Neuronal stem cell (in vitro differentiated cells): ENCODE data around the gene ENDOD1.
A peak's percentile ranks its signal among the peaks of the same experiment; 100 is the strongest.
"Not testable (repeated sequence)": the region's sequence is repeated elsewhere in the genome, so short reads cannot be mapped to it uniquely, and the experiment has no call there.

ENCODE experiments used
- DNase-seq: peaks from one replicate; pipeline ENCODE4 v3.0.0-alpha.2; 2013; ENCODE audit warnings: low spot score
- H2AFZ ChIP-seq: one replicate; pipeline ENCODE4 v1.6.1; 2013; ENCODE audit warnings: mild to moderate bottlenecking, low read length, inconsistent platforms
- H2AK5ac ChIP-seq: 2 replicates; pipeline ENCODE4 v1.6.1; 2013; ENCODE audit warnings: low read depth, mild to moderate bottlenecking, inconsistent platforms, low read length, moderate library complexity, mixed read lengths
- H2BK120ac ChIP-seq: 2 replicates; pipeline ENCODE4 v1.6.1; 2013; ENCODE audit warnings: low read depth, mild to moderate bottlenecking, inconsistent platforms, low read length, moderate library complexity, mixed read lengths
- H2BK12ac ChIP-seq: one replicate; pipeline ENCODE4 v1.6.1; 2013; ENCODE audit warnings: low read length, inconsistent platforms
- H2BK15ac ChIP-seq: 2 replicates; pipeline ENCODE4 v1.6.1; 2013; ENCODE audit warnings: mild to moderate bottlenecking, low read length, inconsistent platforms, mixed read lengths
- H2BK5ac ChIP-seq: one replicate; pipeline ENCODE4 v1.6.1; 2013; ENCODE audit warnings: inconsistent platforms, mild to moderate bottlenecking, low read length, moderate library complexity
- H3K14ac ChIP-seq: one replicate; pipeline ENCODE4 v1.6.1; 2013; ENCODE audit warnings: low read length, inconsistent platforms
- H3K18ac ChIP-seq: 2 replicates; pipeline ENCODE4 v1.6.1; 2013; ENCODE audit warnings: low read length, inconsistent platforms
- H3K23ac ChIP-seq: 2 replicates; pipeline ENCODE4 v1.6.1; 2013; ENCODE audit warnings: low read depth, mild to moderate bottlenecking, mixed read lengths, low read length, inconsistent platforms; ENCODE audit not compliant: poor library complexity
- H3K27ac ChIP-seq: replicated peaks from 3 replicates; pipeline ENCODE4 v1.5.1; 2013; ENCODE audit warnings: low read length, inconsistent platforms
- H3K27me3 ChIP-seq, 3 experiments: 2 replicates each; pipeline ENCODE4 v1.6.1; 2013; ENCODE audit warnings: low read length in 3 of 3, mild to moderate bottlenecking in 2 of 3, inconsistent platforms in 1 of 3, low read depth in 1 of 3, mixed read lengths in 1 of 3, moderate library complexity in 1 of 3; ENCODE audit not compliant: control insufficient read depth in 3 of 3, insufficient read depth in 3 of 3
- H3K36me3 ChIP-seq, 2 donors: replicated peaks in 1 of 2; 2 replicates each; pipeline ENCODE4 v1.6.1; 2013; ENCODE audit warnings: low read length in 2 of 2; ENCODE audit not compliant: control insufficient read depth in 2 of 2, insufficient read depth in 2 of 2
- H3K4ac ChIP-seq: 2 replicates; pipeline ENCODE4 v1.6.1; 2013; ENCODE audit warnings: inconsistent platforms, mild to moderate bottlenecking, low read length, moderate library complexity
- H3K4me1 ChIP-seq, 2 donors: 1 replicate in 1 of 2; 2 replicates in 1 of 2; pipeline ENCODE4 v1.6.1; 2013; ENCODE audit warnings: low read length in 2 of 2, low read depth in 1 of 2; ENCODE audit not compliant: control insufficient read depth in 2 of 2, insufficient read depth in 1 of 2
- H3K4me2 ChIP-seq: one replicate; pipeline ENCODE4 v1.6.1; 2013; ENCODE audit warnings: mild to moderate bottlenecking, low read length, inconsistent platforms; ENCODE audit not compliant: insufficient read depth, poor library complexity, severe bottlenecking
- H3K4me3 ChIP-seq, 2 donors: 2 replicates each; pipeline ENCODE4 v1.5.1; 2013; ENCODE audit warnings: low read length in 2 of 2, mild to moderate bottlenecking in 2 of 2, inconsistent platforms in 1 of 2, moderate library complexity in 1 of 2
- H3K79me1 ChIP-seq: one replicate; pipeline ENCODE4 v1.6.1; 2013; ENCODE audit warnings: low read depth, mild to moderate bottlenecking, inconsistent platforms, low read length, moderate library complexity
- H3K9ac ChIP-seq: one replicate; pipeline ENCODE4 v1.6.1; 2013; ENCODE audit warnings: mild to moderate bottlenecking, low read depth, low read length, inconsistent platforms; ENCODE audit not compliant: poor library complexity
- H3K9me3 ChIP-seq, 2 donors: replicated peaks in 1 of 2; 2 replicates each; pipeline versions ENCODE3 to v1.6.1; 2013; ENCODE audit warnings: low read length in 2 of 2, mild to moderate bottlenecking in 2 of 2, inconsistent platforms in 1 of 2, low read depth in 1 of 2, mixed read lengths in 1 of 2, moderate library complexity in 1 of 2; ENCODE audit not compliant: control insufficient read depth in 2 of 2, insufficient read depth in 1 of 2
- H4K8ac ChIP-seq: one replicate; pipeline ENCODE4 v1.6.1; 2013; ENCODE audit warnings: low read depth, mild to moderate bottlenecking, inconsistent platforms, low read length, moderate library complexity
- H4K91ac ChIP-seq: one replicate; pipeline ENCODE4 v1.6.1; 2013; ENCODE audit warnings: low read length, low read depth, mild to moderate bottlenecking, inconsistent platforms; ENCODE audit not compliant: poor library complexity
- WGBS, 2 donors: extraction: QIAGEN DNeasy Blood & Tissue Kit; methylation state at CpG; one replicate each; pipeline ENCODE4 v1.1.7; 2013; ENCODE audit warnings: missing lambda C conversion rate in 2 of 2, mixed read lengths in 1 of 2; ENCODE audit not compliant: insufficient read length in 2 of 2, insufficient replicate concordance in 1 of 2; ENCODE audit errors: extremely low coverage in 2 of 2; 5-methylcytosine and 5-hydroxymethylcytosine counted together

Gene ENDOD1

DNA sequence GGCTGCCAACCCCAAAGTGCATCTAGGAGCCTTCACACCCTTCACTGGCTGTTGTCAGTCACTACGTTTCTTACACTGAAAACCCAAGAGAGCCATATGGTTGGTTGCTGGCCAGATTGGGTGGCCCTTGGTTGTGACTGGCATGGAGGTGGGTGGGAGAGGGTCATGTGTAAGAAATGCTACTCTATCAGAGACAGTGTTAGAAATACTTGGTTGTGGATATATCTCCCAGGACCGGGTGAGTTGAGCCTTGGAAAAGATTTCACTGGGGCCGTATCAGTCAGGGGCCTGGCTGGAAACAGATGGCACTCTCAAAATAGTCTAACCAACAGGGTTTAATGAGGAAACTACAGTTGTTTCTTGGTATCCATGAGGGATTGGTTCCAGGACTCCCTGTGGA lies 15.2 kb downstream of the ENDOD1 start:
- Histone ChIP-seq H3K79me1 (no peaks in the 10 kb centered on the region), H3K27ac (no peak overlapping the region), H3K4me3 (no peak overlapping the region), H4K91ac (no peak overlapping the region), H2AFZ (no peak overlapping the region), H3K9ac (no peak overlapping the region), H2BK5ac (no peak overlapping the region), H3K4me2 (no peak overlapping the region), H3K36me3 (no peaks in the 10 kb centered on the region), H2AK5ac (no peak overlapping the region), H3K23ac (no peak overlapping the region), H4K8ac (no peak overlapping the region), H3K18ac (no peak overlapping the region), H3K9me3 (no peaks in the 10 kb centered on the region), H2BK15ac (no peak overlapping the region), H2BK12ac (no peak overlapping the region), H3K27me3 (no peaks in the 10 kb centered on the region), H3K4ac (no peak overlapping the region), H3K14ac (no peak overlapping the region), H3K4me1 (peaks cover 0 to 15% of the 10 kb centered on the region in 2 donors), H2BK120ac (no peak overlapping the region)
- DNase-seq, result no peak
- no CpG with 5 or more reads among the region's 3 CpGs for WGBS, 2 donors

DNA sequence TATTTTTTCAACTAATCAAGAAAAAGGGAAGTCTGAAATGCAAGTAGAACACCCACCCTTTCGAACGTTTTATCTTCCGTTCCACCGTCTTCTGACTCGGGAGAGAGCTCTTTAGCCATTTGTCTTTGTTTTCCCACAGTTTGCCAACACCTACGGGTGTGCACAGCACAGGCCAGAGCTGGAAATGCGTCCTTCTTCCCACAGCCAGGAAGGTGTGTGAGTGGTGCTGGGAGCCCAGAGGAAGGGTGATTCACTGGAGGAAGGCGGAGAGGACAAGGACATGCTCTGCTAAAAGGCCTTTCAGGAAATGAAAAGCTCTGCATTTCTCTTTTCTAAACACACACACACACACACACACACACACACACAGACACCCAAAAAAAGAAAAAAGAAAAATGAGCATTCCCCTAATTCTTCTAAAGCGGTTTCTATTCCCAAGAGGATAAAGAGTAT lies 18.5 kb downstream of the ENDOD1 start:
- Histone ChIP-seq H3K27ac (peak overlapping the region; percentile 23), H3K14ac (no peak overlapping the region), H2AK5ac (no peak overlapping the region), H3K79me1 (no peaks in the 10 kb centered on the region), H2BK12ac (no peak overlapping the region), H3K4me3 (no peak overlapping the region), H3K27me3 (no peaks in the 10 kb centered on the region), H4K91ac (no peak overlapping the region), H3K23ac (no peak overlapping the region), H2BK5ac (no peak overlapping the region), H3K9ac (no peak overlapping the region), H2BK120ac (no peak overlapping the region), H4K8ac (no peak overlapping the region), H3K4ac (no peak overlapping the region), H2BK15ac (no peak overlapping the region), H3K36me3 (no peaks in the 10 kb centered on the region), H3K4me2 (no peak overlapping the region), H2AFZ (peak overlapping the region; percentile 12), H3K4me1 (peaks cover 0 to 20% of the 10 kb centered on the region in 2 donors), H3K18ac (peak overlapping the region; percentile 20), H3K9me3 (no peaks in the 10 kb centered on the region)
- WGBS, 2 donors, result no CpG with 5 or more reads among the region's 9 CpGs
- DNase-seq, result no peak

DNA sequence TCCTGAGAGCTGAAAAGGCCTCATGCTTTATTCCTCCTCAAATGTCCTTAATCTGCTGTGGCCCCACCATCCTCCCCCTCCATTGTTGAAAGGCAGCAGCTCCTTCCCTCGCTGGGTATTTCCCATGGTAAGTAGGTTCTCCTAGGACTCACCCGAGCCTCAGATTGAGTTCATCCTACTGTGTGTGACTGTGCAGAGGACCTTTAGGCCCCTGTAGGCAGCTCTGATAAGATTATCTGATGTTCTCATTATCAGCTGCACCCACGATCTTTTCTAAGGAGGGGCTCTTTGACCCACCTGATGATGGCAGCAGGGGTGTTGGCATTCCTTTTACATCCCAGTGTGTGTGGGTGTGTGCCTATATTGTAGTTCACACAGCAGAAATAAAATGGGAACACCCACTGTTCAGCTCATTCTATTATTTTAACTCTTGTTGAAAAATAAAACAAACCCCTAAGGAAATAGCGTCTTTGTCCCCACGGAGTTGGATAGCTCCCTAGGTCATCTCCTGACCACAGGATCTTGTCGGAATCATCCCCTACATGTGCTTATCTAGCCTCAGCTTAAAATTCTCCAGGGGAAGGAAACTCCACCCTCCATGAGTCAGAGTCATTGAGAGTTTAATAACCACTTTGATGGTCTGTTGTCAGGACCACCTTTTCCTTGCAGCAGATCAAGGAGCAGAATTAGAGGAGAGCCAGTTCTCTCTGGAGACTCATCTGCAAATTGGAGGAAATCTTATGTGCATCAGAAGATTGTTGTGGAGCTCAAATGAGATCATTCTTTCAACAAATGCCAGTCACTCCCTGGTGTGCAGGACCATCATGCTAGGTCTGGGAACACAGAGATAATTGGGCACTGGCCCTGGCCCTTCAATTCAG lies 19.3 kb downstream of the ENDOD1 start:
- H2BK12ac ChIP-seq, result no peak overlapping the region
- H3K18ac ChIP-seq, result peak overlapping the region; percentile 53
- no peaks in the 10 kb centered on the region for H3K36me3 ChIP-seq
- no peak overlapping the region for H3K4ac ChIP-seq
- no peak overlapping the region for H3K4me3 ChIP-seq
- H2BK120ac ChIP-seq, result no peak overlapping the region
- peaks cover 0 to 18% of the 10 kb centered on the region in 2 donors for H3K4me1 ChIP-seq
- H3K4me2 ChIP-seq, result no peak overlapping the region
- H3K79me1 ChIP-seq, result no peaks in the 10 kb centered on the region
- no peak overlapping the region for H2BK5ac ChIP-seq
- H4K8ac ChIP-seq, result no peak overlapping the region
- no peak overlapping the region for H2AFZ ChIP-seq
- H3K27ac ChIP-seq, result peak overlapping the region; percentile 49
- no peak overlapping the region for H3K23ac ChIP-seq
- no peak overlapping the region for H3K14ac ChIP-seq
- no peak overlapping the region for H2BK15ac ChIP-seq
- peak overlapping the region; percentile 4 for H2AK5ac ChIP-seq
- H4K91ac ChIP-seq, result no peak overlapping the region
- DNase-seq, result no peak
- H3K27me3 ChIP-seq, result no peaks in the 10 kb centered on the region
- H3K9me3 ChIP-seq, result no peaks in the 10 kb centered on the region
- H3K9ac ChIP-seq, result no peak overlapping the region
- no CpG with 5 or more reads among the region's 6 CpGs for WGBS, 2 donors

DNA sequence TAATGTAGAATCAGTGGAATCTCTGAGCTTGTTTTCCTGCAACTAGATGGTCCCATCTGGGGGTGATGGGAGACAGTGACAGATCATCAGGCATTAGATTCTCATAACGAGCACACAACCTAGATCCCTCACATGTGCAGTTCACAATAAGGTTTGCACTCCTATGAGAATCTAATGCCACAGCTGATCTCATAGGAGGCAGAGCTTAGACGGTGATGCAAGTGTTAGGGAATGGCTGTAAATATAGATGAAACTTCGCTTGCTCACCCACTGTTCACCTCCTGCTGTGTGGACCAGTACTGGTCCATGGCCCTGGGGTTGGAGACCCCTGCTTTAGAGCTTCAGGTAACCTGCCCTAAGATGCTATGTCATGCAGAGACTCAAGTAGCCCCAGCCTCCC lies 21.8 kb downstream of the ENDOD1 start:
- H3K27ac ChIP-seq, H3K4me2 ChIP-seq, H2BK5ac ChIP-seq, H2AK5ac ChIP-seq, H4K91ac ChIP-seq, H2BK15ac ChIP-seq, H3K23ac ChIP-seq, DNase-seq, H3K79me1 ChIP-seq, H3K4me3 ChIP-seq, H3K14ac ChIP-seq, H3K4ac ChIP-seq, H2BK12ac ChIP-seq, H3K9ac ChIP-seq, H4K8ac ChIP-seq, H2AFZ ChIP-seq, H2BK120ac ChIP-seq, H3K36me3 ChIP-seq, H3K9me3 ChIP-seq, H3K27me3 ChIP-seq: not testable (repeated sequence)
- no CpG with 5 or more reads among the region's 3 CpGs for WGBS, 2 donors
- H3K18ac ChIP-seq, result peak overlapping the region; percentile 2
- peaks cover 0 to 18% of the 10 kb centered on the region in 2 donors for H3K4me1 ChIP-seq
